SK-N-SH treated with all-trans-retinoic acid at 6 μM for 48 hours (cell line): ENCODE data around the gene MVB12B.

ENCODE experiments used
- BACH2 ChIP-seq: fragments of 250-450 bp; sonication (Bioruptor Pico); IDR thresholded peaks from 2 replicates; pipeline ENCODE4 v1.9.0; 2021; ENCODE audit warnings: mild to moderate bottlenecking, borderline replicate concordance
- ISL1 ChIP-seq: fragments of 250-450 bp; sonication (Bioruptor Pico); IDR thresholded peaks from 2 replicates; pipeline ENCODE4 v2.1.2; 2022; ENCODE audit warnings: mild to moderate bottlenecking, moderate library complexity
- RARB ChIP-seq: fragments of 250-450 bp; sonication (Bioruptor Pico); IDR thresholded peaks from 2 replicates; pipeline ENCODE4 v1.8.0; 2021; ENCODE audit warnings: mild to moderate bottlenecking, moderate library complexity
- ZFP3 ChIP-seq: fragments of 250-450 bp; sonication (Bioruptor Pico); IDR thresholded peaks from 2 replicates; pipeline ENCODE4 v1.5.0; 2020; ENCODE audit warnings: mild to moderate bottlenecking, moderate library complexity
- ZFP30 ChIP-seq: fragments of 450-650 bp; formaldehyde crosslinking; IDR thresholded peaks from 2 replicates; pipeline ENCODE4 v1.5.0; 2022; ENCODE audit warnings: mild to moderate bottlenecking, moderate library complexity
- ZNF70 ChIP-seq: fragments of 450-650 bp; formaldehyde crosslinking; IDR thresholded peaks from 2 replicates; pipeline ENCODE4 v1.5.0; 2020; ENCODE audit warnings: mild to moderate bottlenecking, moderate library complexity
- ZNF8 ChIP-seq: fragments of 450-650 bp; formaldehyde crosslinking; IDR thresholded peaks from 2 replicates; pipeline ENCODE4 v1.5.0; 2020; ENCODE audit warnings: mild to moderate bottlenecking, moderate library complexity
- TF ChIP-seq, protein P1 (sequence below): fragments of 250-450 bp; sonication (Bioruptor Pico); IDR thresholded peaks from 2 replicates; pipeline ENCODE4 v1.5.1; 2020; ENCODE audit warnings: low read depth, mild to moderate bottlenecking, moderate library complexity
- TF ChIP-seq, protein P2 (sequence below): fragments of 250-450 bp; sonication (Bioruptor Pico); IDR thresholded peaks from 2 replicates; pipeline ENCODE4 v1.8.0; 2020; ENCODE audit warnings: mild to moderate bottlenecking, moderate library complexity, borderline replicate concordance
- TF ChIP-seq, protein P3 (sequence below): fragments of 250-450 bp; sonication (Bioruptor Pico); IDR thresholded peaks from 2 replicates; pipeline ENCODE4 v1.5.0; 2020; ENCODE audit warnings: mild to moderate bottlenecking, moderate library complexity

DNA sequence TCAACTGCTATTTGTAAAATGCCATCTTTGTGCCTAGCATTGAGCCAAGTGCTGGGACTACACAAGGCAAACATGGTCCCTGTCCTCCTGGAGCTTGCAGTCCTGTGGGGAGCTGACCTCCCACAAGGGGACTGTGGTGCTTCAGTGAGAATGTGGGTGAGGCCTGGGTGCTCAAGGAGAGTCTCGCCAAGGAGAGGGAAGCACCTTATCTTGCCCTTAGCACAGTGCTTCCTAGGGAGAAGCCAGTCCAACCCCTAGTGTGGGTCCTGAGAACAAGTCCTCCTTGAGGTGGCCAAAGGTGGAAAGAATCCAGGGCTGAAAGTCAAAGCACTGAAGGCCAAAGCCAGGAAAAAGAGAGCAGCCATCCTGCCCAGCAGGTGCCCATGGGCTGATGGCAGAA, 31.1 kb upstream of the MVB12B start:
- TF ChIP-seq ZNF8 (CRISPR knock-in tag) (no peak), RARB (no peak), ZNF70 (CRISPR knock-in tag) (no peak), ISL1 (CRISPR knock-in tag) (no peak), ZFP3 (CRISPR knock-in tag) (no peak), BACH2 (CRISPR knock-in tag) (no peak), ZFP30 (CRISPR knock-in tag) (no peak)
- TF ChIP-seq, protein P1, sequence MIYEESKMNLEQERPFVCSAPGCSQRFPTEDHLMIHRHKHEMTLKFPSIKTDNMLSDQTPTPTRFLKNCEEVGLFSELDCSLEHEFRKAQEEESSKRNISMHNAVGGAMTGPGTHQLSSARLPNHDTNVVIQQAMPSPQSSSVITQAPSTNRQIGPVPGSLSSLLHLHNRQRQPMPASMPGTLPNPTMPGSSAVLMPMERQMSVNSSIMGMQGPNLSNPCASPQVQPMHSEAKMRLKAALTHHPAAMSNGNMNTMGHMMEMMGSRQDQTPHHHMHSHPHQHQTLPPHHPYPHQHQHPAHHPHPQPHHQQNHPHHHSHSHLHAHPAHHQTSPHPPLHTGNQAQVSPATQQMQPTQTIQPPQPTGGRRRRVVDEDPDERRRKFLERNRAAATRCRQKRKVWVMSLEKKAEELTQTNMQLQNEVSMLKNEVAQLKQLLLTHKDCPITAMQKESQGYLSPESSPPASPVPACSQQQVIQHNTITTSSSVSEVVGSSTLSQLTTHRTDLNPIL (CRISPR knock-in tag), result no peak
- TF ChIP-seq, protein P2, sequence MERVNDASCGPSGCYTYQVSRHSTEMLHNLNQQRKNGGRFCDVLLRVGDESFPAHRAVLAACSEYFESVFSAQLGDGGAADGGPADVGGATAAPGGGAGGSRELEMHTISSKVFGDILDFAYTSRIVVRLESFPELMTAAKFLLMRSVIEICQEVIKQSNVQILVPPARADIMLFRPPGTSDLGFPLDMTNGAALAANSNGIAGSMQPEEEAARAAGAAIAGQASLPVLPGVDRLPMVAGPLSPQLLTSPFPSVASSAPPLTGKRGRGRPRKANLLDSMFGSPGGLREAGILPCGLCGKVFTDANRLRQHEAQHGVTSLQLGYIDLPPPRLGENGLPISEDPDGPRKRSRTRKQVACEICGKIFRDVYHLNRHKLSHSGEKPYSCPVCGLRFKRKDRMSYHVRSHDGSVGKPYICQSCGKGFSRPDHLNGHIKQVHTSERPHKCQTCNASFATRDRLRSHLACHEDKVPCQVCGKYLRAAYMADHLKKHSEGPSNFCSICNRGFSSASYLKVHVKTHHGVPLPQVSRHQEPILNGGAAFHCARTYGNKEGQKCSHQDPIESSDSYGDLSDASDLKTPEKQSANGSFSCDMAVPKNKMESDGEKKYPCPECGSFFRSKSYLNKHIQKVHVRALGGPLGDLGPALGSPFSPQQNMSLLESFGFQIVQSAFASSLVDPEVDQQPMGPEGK, result no peak
- TF ChIP-seq, protein P3, sequence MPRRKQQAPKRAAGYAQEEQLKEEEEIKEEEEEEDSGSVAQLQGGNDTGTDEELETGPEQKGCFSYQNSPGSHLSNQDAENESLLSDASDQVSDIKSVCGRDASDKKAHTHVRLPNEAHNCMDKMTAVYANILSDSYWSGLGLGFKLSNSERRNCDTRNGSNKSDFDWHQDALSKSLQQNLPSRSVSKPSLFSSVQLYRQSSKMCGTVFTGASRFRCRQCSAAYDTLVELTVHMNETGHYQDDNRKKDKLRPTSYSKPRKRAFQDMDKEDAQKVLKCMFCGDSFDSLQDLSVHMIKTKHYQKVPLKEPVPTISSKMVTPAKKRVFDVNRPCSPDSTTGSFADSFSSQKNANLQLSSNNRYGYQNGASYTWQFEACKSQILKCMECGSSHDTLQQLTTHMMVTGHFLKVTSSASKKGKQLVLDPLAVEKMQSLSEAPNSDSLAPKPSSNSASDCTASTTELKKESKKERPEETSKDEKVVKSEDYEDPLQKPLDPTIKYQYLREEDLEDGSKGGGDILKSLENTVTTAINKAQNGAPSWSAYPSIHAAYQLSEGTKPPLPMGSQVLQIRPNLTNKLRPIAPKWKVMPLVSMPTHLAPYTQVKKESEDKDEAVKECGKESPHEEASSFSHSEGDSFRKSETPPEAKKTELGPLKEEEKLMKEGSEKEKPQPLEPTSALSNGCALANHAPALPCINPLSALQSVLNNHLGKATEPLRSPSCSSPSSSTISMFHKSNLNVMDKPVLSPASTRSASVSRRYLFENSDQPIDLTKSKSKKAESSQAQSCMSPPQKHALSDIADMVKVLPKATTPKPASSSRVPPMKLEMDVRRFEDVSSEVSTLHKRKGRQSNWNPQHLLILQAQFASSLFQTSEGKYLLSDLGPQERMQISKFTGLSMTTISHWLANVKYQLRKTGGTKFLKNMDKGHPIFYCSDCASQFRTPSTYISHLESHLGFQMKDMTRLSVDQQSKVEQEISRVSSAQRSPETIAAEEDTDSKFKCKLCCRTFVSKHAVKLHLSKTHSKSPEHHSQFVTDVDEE, result no peak
